Myometrial cell (primary cell): Measurements from ENCODE around the gene JRKL. TPM values are rescaled to one million over a fixed set of nuclear protein-coding genes. Genes with fewer than 3 reads are reported as not detected.

Experiments used
- total RNA-seq: library from RNA; depleted of rRNA; stranded (reverse); fragments of >200 nt; gene quantifications from 2 replicates; pipeline ENCODE4 v1.2.3, GENCODE V29; 2015

The JRKL gene
- total RNA-seq = 6.9 and 9.4 TPM in 2 replicates

DNA sequence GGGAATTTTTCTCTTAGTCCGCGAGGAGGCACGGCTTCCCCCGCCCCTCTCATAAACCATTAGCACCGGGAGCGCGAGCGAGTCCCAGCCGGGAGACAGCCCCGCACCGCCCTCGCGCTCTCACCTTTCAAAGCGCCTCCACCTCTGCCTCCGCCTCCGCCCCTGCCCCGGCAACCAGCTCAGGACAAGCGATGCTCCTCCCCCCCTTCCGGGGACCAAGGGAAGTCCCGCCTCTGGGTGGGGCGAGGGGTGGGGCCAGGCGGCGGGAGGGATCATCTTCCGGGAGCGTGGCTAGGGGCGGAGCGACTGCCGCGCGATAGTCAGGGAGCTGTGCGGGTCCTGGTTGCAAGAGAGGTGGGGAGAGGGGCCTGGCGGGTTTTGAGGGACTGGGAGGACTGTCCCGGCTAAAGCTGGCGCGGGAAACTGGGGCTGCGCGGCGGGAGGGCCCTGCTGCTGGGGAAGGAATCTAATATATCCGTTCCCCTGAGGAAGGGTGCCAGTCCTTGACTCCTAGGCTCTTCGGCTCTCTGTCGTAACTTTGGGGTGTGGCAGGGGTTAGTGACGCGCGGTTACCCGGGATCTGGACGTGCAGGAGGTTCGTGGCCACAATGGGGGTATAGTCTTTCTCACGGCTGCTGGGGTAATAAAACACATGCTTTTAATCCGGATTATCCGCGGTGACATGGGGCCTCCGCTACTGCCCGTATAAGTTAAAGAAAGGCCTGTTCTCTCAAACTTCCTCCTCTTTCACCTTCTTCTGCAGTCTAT lies at the start of gene JRKL, which contains the start of gene CCDC82:
JRKL (plus strand) TSS at position 294 of the 768 bp plus-strand sequence. CDS start 637 bp downstream, outside the sequence.
CCDC82 (minus strand) TSS at position 193 of the 768 bp plus-strand sequence. CDS start 5,165 bp downstream, outside the sequence.

DNA sequence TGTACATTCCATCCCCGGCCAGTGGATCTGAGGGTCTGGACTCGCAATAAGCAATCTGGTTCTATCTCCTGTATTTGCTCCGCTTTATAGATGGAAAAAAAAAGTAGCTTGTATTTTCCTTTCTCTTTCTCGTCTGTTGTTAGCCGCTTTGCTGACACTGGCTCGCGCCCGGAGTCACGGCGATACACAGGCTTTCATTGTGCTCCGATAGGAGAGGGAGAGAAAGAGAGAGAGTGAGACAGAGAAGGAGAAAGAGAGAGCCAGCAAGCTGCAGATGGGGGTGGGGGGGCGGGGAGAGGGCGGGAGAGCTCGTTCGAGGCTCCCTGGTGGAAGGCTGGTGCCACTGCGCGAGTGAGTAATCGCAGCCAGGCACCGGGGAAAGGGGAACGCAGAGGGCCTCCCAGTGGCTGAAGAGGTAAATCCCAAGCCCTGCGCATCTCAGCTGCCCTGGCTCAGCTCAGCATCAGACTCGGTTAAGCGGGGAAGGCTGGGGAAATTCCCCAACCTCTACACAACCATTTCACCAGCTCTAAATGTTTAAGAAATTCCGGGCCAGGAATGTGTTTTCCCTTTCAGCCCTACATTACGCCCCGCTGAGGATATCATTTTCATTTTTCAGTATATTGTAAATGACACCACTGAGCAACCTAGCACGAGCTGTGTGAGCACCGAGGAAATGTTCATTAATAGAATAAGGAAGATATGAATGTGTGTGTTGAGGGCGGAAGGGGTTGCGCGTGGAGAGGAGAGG lies 46.7 kb upstream of the JRKL start, which contains the start of gene MAML2:
MAML2 (minus strand) TSS at position 235 of the 751 bp plus-strand sequence. CDS start 1,300 bp downstream, outside the sequence.

Other genes with a start within 250 kb of the JRKL start
- gene MAML2, start 46.8 kb upstream of the JRKL start, total RNA-seq = 10.1 and 10.3 TPM in 2 replicates
- gene CCDC82, start 101 bp upstream of the JRKL start, total RNA-seq = 5.5 and 7.2 TPM in 2 replicates